Activated CD4-positive, alpha-beta T cell treated with anti-CD3 and anti-CD28 coated beads, Interleukin-2, amount 50 U/mL, for 1 hour (primary cell): Measurements from ENCODE around the gene CARS1.

Experiments used
- DNase-seq: peaks from one replicate; pipeline ENCODE4 v3.0.0-alpha.2; 2020

CARS1 gene

DNA sequence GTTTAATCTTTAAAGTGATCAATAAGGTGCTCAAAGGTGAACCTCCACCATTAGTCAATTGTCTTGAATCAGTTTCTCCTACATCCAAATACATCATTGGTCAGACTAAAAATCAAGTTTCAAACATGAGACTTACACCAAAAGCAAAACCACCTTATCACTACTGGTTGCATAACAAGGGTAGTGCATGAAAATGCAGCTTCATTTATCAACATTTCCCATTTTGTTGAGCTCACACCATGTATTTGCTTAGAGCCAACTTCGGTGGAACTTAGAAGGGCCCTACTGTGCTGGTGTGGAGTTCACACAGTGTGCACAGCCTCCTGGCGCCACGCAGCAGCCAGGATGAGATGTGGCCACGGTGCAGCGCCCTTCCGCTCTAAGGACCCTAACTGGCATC lies 104.9 kb downstream of the CARS1 start:
- DNase-seq: no peak

DNA sequence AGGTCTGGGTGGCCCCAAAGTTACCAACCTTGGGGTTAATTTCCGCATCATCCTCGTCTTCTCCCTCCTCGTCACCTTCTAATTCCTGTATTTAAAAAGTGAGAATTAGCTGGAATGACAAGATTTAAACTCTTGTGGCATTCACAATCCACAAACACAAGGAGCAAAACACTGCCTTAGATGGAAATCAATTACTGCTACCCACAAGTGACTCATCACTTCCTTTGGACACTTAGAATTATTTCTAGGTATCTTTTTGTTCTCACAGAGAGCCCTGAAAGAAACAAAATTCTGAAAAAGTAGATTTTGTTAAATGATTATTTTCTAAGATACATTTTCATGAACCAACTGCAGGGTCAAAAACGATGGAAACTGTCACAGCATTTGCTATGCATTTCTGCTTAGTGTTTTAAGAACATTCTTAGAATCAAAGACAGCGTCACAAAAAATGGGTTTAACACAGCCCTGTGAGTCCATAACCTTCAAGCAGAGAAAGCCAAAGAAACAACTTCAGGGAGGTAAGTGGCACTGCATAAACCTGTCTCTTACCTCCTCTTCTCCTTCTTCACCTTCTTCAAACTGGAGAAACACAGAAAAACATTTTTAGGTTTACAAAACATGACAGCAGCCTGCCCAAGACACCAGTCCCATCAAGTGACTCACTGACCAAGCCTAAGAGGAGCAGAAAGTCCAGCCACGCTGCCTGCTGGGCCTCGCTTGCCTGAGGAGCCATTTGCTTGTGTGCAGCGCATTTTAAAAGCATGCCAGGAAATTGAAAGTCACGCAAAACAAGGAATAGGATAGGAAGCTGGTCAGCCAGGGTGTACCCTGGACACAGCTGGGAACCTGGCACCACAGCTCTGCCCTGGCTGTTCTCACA lies 105.8 kb downstream of the CARS1 start:
- no peak for DNase-seq
